Measurements from ENCODE around the gene TASP1. TPM values are rescaled to one million over a fixed set of nuclear protein-coding genes. Genes with fewer than 3 reads are reported as not detected.

Gene TASP1
- total and polyA plus RNA-seq, 2 donors (not counting 3 experiments of a cell fraction or from before 2014, with no cell fraction given), result 3.5 to 8.9 TPM

DNA sequence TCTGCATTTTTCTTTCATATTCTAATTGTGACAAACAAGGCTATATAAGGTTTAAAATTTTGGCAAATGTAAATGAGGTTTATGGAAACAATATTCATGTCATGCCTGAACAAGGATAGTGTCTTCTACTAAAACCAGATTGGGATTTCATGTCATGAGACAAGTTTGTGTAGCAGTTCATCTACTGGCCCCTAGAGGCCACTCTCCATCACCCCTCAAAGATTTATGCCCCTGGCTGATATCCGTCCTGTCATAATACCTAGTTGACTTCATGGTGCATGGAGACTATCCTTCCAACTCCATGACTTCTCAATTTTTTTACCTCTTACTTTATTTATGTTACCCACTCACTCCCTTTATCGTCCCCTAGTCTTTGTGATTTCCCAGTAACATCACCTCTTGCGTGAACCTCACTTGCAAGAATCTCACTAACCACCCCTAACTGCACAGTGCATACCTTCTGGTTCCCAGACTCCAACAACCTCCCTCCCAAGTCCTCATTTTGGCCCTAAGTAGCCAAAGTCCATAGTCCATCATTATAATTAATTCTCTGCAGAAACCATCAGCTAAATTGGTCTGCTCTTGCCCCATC lies 179.8 kb downstream of the TASP1 start:
- Histone ChIP-seq H2AFZ (ENCODE audit: low read depth, low read length) (no peak overlapping the region), H3K79me2 (ENCODE audit: control insufficient read depth, insufficient read depth, low read length) (no peaks in the 10 kb centered on the region), H3K9ac (replicated peaks; ENCODE audit: extremely low read depth, insufficient read depth, low read length) (no peak overlapping the region), H3K4me3 (replicated peaks in 1 of 3; ENCODE audit: insufficient read depth in 1 of 3, low read depth in 1 of 3, low read length in 3 of 3) (no peak overlapping the region), H3K4me2 (ENCODE audit: insufficient read depth, low read length) (no peak overlapping the region), H3K27me3 (ENCODE audit: control insufficient read depth in 2 of 2, insufficient read depth in 2 of 2, low read length in 2 of 2) (no peaks in the 10 kb centered on the region), H3K9me3 (replicated peaks; ENCODE audit: control insufficient read depth, insufficient read depth, low read length) (no peaks in the 10 kb centered on the region), H3K36me3 (ENCODE audit: control insufficient read depth in 2 of 2, extremely low read depth in 1 of 2, insufficient read depth in 2 of 2, low read length in 2 of 2) (no peaks in the 10 kb centered on the region), H4K20me1 (replicated peaks; ENCODE audit: control insufficient read depth, extremely low read depth, insufficient read depth, low read length) (no peaks in the 10 kb centered on the region), H3K4me1 (ENCODE audit: control insufficient read depth, extremely low read depth, insufficient read depth, low read length) (no peaks in the 10 kb centered on the region), H3K27ac (ENCODE audit: insufficient read depth, low read depth, low read length) (no peak overlapping the region), H3K9me1 (replicated peaks; ENCODE audit: control insufficient read depth, extremely low read depth, insufficient read depth, low read length) (no peaks in the 10 kb centered on the region)
- CTCF ChIA-PET, result interaction anchor here (0.8 to 6.5 kb wide), 13 partner anchors 8 to 329 kb away, joined by 3 to 81 read pairs (median 4); no protein-coding TSS in a partner anchor
- dilution Hi-C loops (cut with MboI; ENCODE audit: extremely low pct_ligation_motif_present, low sequenced_read_pairs) (no loop called here), intact Hi-C loops (cut with micrococcal nuclease) (loop anchor here (1.0 to 5.0 kb wide), 3 partner anchors 87 to 328 kb away; partner anchors contain the start of gene NDUFAF5)
- TF ChIP-seq, protein P1, sequence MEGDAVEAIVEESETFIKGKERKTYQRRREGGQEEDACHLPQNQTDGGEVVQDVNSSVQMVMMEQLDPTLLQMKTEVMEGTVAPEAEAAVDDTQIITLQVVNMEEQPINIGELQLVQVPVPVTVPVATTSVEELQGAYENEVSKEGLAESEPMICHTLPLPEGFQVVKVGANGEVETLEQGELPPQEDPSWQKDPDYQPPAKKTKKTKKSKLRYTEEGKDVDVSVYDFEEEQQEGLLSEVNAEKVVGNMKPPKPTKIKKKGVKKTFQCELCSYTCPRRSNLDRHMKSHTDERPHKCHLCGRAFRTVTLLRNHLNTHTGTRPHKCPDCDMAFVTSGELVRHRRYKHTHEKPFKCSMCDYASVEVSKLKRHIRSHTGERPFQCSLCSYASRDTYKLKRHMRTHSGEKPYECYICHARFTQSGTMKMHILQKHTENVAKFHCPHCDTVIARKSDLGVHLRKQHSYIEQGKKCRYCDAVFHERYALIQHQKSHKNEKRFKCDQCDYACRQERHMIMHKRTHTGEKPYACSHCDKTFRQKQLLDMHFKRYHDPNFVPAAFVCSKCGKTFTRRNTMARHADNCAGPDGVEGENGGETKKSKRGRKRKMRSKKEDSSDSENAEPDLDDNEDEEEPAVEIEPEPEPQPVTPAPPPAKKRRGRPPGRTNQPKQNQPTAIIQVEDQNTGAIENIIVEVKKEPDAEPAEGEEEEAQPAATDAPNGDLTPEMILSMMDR (IDR thresholded peaks at IDR 0.05; ENCODE audit: extremely low read depth in 1 of 2, insufficient read depth in 1 of 2, low read depth in 1 of 2, low read length in 2 of 2), result peak; percentile 72 to 74
- no peak for TF ChIP-seq POLR2A (IDR thresholded peaks at IDR 0.05; ENCODE audit: low read depth, low read length)
- DNase-seq (ENCODE audit: low read depth, low spot score), result peak; percentile 35
- POLR2A ChIA-PET, result no interaction called here
- BruUV-seq (replicated peaks), result no TSS peak
- FAIRE-seq, result peak; percentile 84

- Histone ChIP-seq H3K9ac (replicated peaks; ENCODE audit: extremely low read depth, insufficient read depth, low read length) (no peak overlapping the region), H3K4me1 (ENCODE audit: control insufficient read depth, extremely low read depth, insufficient read depth, low read length) (no peaks in the 10 kb centered on the region), H3K4me2 (ENCODE audit: insufficient read depth, low read length) (no peak overlapping the region), H4K20me1 (replicated peaks; ENCODE audit: control insufficient read depth, extremely low read depth, insufficient read depth, low read length) (no peaks in the 10 kb centered on the region), H3K9me1 (replicated peaks; ENCODE audit: control insufficient read depth, extremely low read depth, insufficient read depth, low read length) (no peaks in the 10 kb centered on the region), H3K27me3 (ENCODE audit: control insufficient read depth in 2 of 2, insufficient read depth in 2 of 2, low read length in 2 of 2) (no peaks in the 10 kb centered on the region), H3K36me3 (ENCODE audit: control insufficient read depth in 2 of 2, extremely low read depth in 1 of 2, insufficient read depth in 2 of 2, low read length in 2 of 2) (no peaks in the 10 kb centered on the region), H2AFZ (ENCODE audit: low read depth, low read length) (no peak overlapping the region), H3K9me3 (replicated peaks; ENCODE audit: control insufficient read depth, insufficient read depth, low read length) (no peaks in the 10 kb centered on the region), H3K79me2 (ENCODE audit: control insufficient read depth, insufficient read depth, low read length) (no peaks in the 10 kb centered on the region), H3K4me3 (replicated peaks in 1 of 3; ENCODE audit: insufficient read depth in 1 of 3, low read depth in 1 of 3, low read length in 3 of 3) (no peak overlapping the region), H3K27ac (ENCODE audit: insufficient read depth, low read depth, low read length) (no peak overlapping the region)
- dilution Hi-C loops (cut with MboI; ENCODE audit: extremely low pct_ligation_motif_present, low sequenced_read_pairs), result no loop called here
- BruUV-seq (replicated peaks), result no TSS peak
- TF ChIP-seq, protein P1 (IDR thresholded peaks at IDR 0.05; ENCODE audit: extremely low read depth in 1 of 2, insufficient read depth in 1 of 2, low read depth in 1 of 2, low read length in 2 of 2), result no peak
- TF ChIP-seq MAX (IDR thresholded peaks at IDR 0.05; ENCODE audit: insufficient read depth, insufficient read length) (no peak), POLR2AphosphoS5 (IDR thresholded peaks at IDR 0.05; ENCODE audit: insufficient read depth, low read depth, low read length) (no peak), EZH2 (IDR thresholded peaks at IDR 0.05; ENCODE audit: borderline replicate concordance, low read depth, low read length, severe bottlenecking) (no peak), JUN (IDR thresholded peaks at IDR 0.05; ENCODE audit: borderline replicate concordance, insufficient read depth, insufficient read length, low read depth) (no peak), FOS (IDR thresholded peaks at IDR 0.05; ENCODE audit: borderline replicate concordance, insufficient read depth, low read length) (no peak), MYC (IDR thresholded peaks at IDR 0.05; ENCODE audit: low read depth, low read length) (no peak), GATA2 (IDR thresholded peaks at IDR 0.05; ENCODE audit: insufficient read depth, insufficient read length, low read depth, low read length) (no peak), POLR2A (IDR thresholded peaks at IDR 0.05; ENCODE audit: low read depth, low read length) (no peak)
- DNase-seq (ENCODE audit: low read depth, low spot score), result no peak
- ChIA-PET POLR2A (no interaction called here), CTCF (interaction anchor here (1.1 to 6.5 kb wide), 4 partner anchors 35 to 331 kb away, joined by 3 to 81 read pairs (median 10); no protein-coding TSS in a partner anchor)
- intact Hi-C loops (cut with micrococcal nuclease), result loop anchor here (5.0 kb wide), 2 partner anchors 315 to 330 kb away; partner anchors contain the start of gene NDUFAF5
- FAIRE-seq, result no peak
These were observed 181.2 kb downstream of the TASP1 start for GRCh38 chr20:13457487-13457886.

Measured in endothelial cell of umbilical vein (primary cell).